GM23338 (cell line): ENCODE results near the gene SMIM14. TPM values are rescaled to one million over a fixed set of nuclear protein-coding genes. Genes with fewer than 3 reads are reported as not detected.

Experiments
- ATAC-seq: fragments of 200-7000 bp; cut with Tn5 transposase; 3 replicates; pipeline ENCODE4 v1.9.1; 2020
- DNase-seq: peaks from one replicate; pipeline ENCODE4 v3.0.0-alpha.2; 2015; ENCODE audit warnings: low spot score
- H2AFZ ChIP-seq: fragments of 200-600 bp; sonication (generic); 2 replicates; pipeline ENCODE4 v1.8.0; 2016; ENCODE audit warnings: antibody characterized with exemption, mild to moderate bottlenecking, moderate library complexity
- H3F3A ChIP-seq: fragments of 200-600 bp; sonication (generic); replicated peaks from 2 replicates; pipeline ENCODE4 v1.8.0; 2017; ENCODE audit warnings: antibody characterized with exemption, mixed run types, low read depth
- H3K27ac ChIP-seq: fragments of 200-600 bp; sonication (generic); 2 replicates; pipeline ENCODE4 v1.6.1; 2016; ENCODE audit warnings: low read depth
- H3K27me3 ChIP-seq: fragments of 200-600 bp; sonication (generic); 2 replicates; pipeline ENCODE4 v1.8.0; 2016; ENCODE audit warnings: mild to moderate bottlenecking, mixed run types, moderate library complexity; ENCODE audit not compliant: insufficient read depth
- H3K36me3 ChIP-seq: fragments of 200-600 bp; sonication (generic); 2 replicates; pipeline ENCODE4 v1.8.0; 2016; ENCODE audit warnings: mild to moderate bottlenecking; ENCODE audit not compliant: insufficient read depth
- H3K4me1 ChIP-seq: fragments of 200-600 bp; sonication (generic); 2 replicates; pipeline ENCODE4 v1.8.0; 2016; ENCODE audit warnings: mild to moderate bottlenecking, moderate library complexity; ENCODE audit not compliant: insufficient read depth
- H3K4me2 ChIP-seq: fragments of 200-600 bp; sonication (generic); 2 replicates; pipeline ENCODE4 v1.7.1; 2017; ENCODE audit warnings: mixed run types
- H3K4me3 ChIP-seq: fragments of 200-600 bp; sonication (generic); 2 replicates; pipeline ENCODE4 v1.6.1; 2016; ENCODE audit warnings: mixed run types
- H3K79me2 ChIP-seq: fragments of 200-600 bp; sonication (generic); replicated peaks from 2 replicates; pipeline ENCODE4 v1.8.0; 2017; ENCODE audit warnings: mild to moderate bottlenecking; ENCODE audit not compliant: insufficient read depth
- H3K9me2 ChIP-seq: fragments of 200-600 bp; sonication (generic); 2 replicates; pipeline ENCODE4 v1.8.0; 2017; ENCODE audit not compliant: insufficient read depth
- H4K20me1 ChIP-seq: fragments of 200-600 bp; sonication (generic); replicated peaks from 2 replicates; pipeline ENCODE4 v1.8.0; 2017; ENCODE audit warnings: mild to moderate bottlenecking; ENCODE audit not compliant: insufficient read depth
- H3K27ac Mint-ChIP-seq: 2 replicates; pipeline ENCODE4 v1.8.0; 2020; ENCODE audit warnings: inconsistent platforms, mild to moderate bottlenecking, moderate library complexity, mixed read lengths
- H3K27me3 Mint-ChIP-seq: 3 replicates; pipeline ENCODE4 v1.8.0; 2022; ENCODE audit warnings: low read depth, mild to moderate bottlenecking, moderate library complexity, mixed read lengths, inconsistent platforms; ENCODE audit not compliant: insufficient read depth, poor library complexity
- H3K36me3 Mint-ChIP-seq: 3 replicates; pipeline ENCODE4 v1.8.0; 2021; ENCODE audit warnings: low read depth, mild to moderate bottlenecking, inconsistent platforms, moderate library complexity, mixed read lengths
- H3K4me1 Mint-ChIP-seq: 3 replicates; pipeline ENCODE4 v1.8.0; 2020; ENCODE audit warnings: mild to moderate bottlenecking, inconsistent platforms, mixed read lengths
- H3K4me3 Mint-ChIP-seq: 3 replicates; pipeline ENCODE4 v1.8.0; 2021; ENCODE audit warnings: moderate library complexity, mild to moderate bottlenecking, inconsistent platforms, mixed read lengths
- H3K9me3 Mint-ChIP-seq: 3 replicates; pipeline ENCODE4 v1.8.0; 2020; ENCODE audit warnings: moderate library complexity, mild to moderate bottlenecking, inconsistent platforms, mixed read lengths
- CREB1 ChIP-seq: fragments of 250-450 bp; sonication (Bioruptor Pico); IDR thresholded peaks from 2 replicates; pipeline ENCODE4 v1.5.0; 2020; ENCODE audit warnings: low read depth, mild to moderate bottlenecking, moderate library complexity
- EZH2 ChIP-seq: fragments of 200-600 bp; sonication (generic); IDR thresholded peaks from one replicate; pipeline ENCODE4 v1.8.0; 2017; ENCODE audit warnings: antibody characterized with exemption, mild to moderate bottlenecking, low read depth; ENCODE audit not compliant: unreplicated experiment
- JUNB ChIP-seq: IDR thresholded peaks from one replicate; pipeline ENCODE4 v1.6.1; 2016; ENCODE audit warnings: antibody characterized with exemption; ENCODE audit not compliant: unreplicated experiment
- NANOG ChIP-seq: IDR thresholded peaks from 2 replicates; pipeline ENCODE4 v1.6.1; 2016; ENCODE audit warnings: antibody characterized with exemption, borderline replicate concordance
- POLR2AphosphoS5 ChIP-seq: IDR thresholded peaks from 2 replicates; pipeline ENCODE4 v1.6.1; 2016; ENCODE audit warnings: antibody characterized with exemption, low read depth
- polyA plus RNA-seq: library from polyadenylated mRNA; unstranded; fragments of >200 nt; fragmentation: Nextera tagmentation; extraction: Ambion mirVana; gene quantifications from 2 replicates; pipeline ENCODE4 v1.2.1, GENCODE V29; 2016
- total RNA-seq: library from RNA; depleted of rRNA; stranded (reverse); fragments of >200 nt; shearing (Covaris generic); gene quantifications from 2 replicates; pipeline ENCODE4 v1.2.3, GENCODE V29; 2014
- TF ChIP-seq, protein P1 (sequence below), 2 experiments: fragments of 200-600 bp in 1 of 2; sonication (generic) in 1 of 2; conservative IDR thresholded peaks; 2 replicates each; pipeline versions ENCODE4 v1.5.1 to v1.6.1; 2016 to 2017; ENCODE audit warnings: antibody characterized with exemption in 2 of 2, low read depth in 2 of 2, mild to moderate bottlenecking in 2 of 2, moderate library complexity in 1 of 2
- TF ChIP-seq, protein P2 (sequence below): fragments of 250-450 bp; sonication (Bioruptor Pico); IDR thresholded peaks from 2 replicates; pipeline ENCODE4 v1.5.0; 2020; ENCODE audit warnings: mild to moderate bottlenecking, moderate library complexity

Gene SMIM14
- total and polyA plus RNA-seq, 2 experiments from 2014 or later: 29.0 to 52.6 TPM

DNA sequence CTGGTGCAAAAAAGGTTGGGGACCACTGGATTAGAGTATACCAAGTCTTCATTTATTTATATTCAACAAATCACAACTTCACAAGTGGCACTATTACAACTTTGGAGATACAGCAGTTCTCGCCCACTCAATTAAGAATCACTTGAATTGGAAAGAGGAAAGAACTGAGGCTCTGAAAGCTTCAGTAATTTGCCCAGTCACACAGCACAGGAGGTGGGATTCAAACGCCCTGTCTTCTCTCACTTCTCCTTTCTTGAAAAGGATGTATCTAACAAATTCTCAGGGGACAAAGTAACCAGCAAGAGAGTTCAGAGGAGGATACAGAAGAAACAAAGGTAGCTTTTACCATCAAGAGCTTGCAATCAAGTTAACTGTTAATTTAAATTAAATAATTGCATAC lies 12.4 kb downstream of the SMIM14 start:
- H3K9me3 Mint-ChIP-seq: no peaks in the 10 kb centered on the region
- no peaks in the 10 kb centered on the region for H3K9me2 ChIP-seq
- peaks cover 4% of the 10 kb centered on the region for H3K27me3 Mint-ChIP-seq
- H3K4me2 ChIP-seq: peak overlapping the region; percentile 24; the same call in 1 of the 2 replicates
- H3K36me3 Mint-ChIP-seq: peaks cover 4% of the 10 kb centered on the region
- H2AFZ ChIP-seq: no peak overlapping the region
- no peak overlapping the region for H3K4me3 ChIP-seq
- peaks cover 6% of the 10 kb centered on the region; the same call in 1 of the 2 replicates for H3F3A ChIP-seq
- H3K27me3 ChIP-seq: no peaks in the 10 kb centered on the region
- peaks cover 35% of the 10 kb centered on the region for H3K79me2 ChIP-seq
- H3K27ac Mint-ChIP-seq: 0 out of 2 replicates have a peak overlapping the region, but pooled peaks have one; percentile 29
- 0 out of 2 replicates have a peak overlapping the region, but pooled peaks have one; percentile 15 for H3K27ac ChIP-seq
- no peaks in the 10 kb centered on the region for H4K20me1 ChIP-seq
- no peaks in the 10 kb centered on the region for H3K36me3 ChIP-seq
- H3K4me3 Mint-ChIP-seq: no peak overlapping the region
- H3K4me1 Mint-ChIP-seq: peaks cover 14% of the 10 kb centered on the region
- H3K4me1 ChIP-seq: peaks cover 9% of the 10 kb centered on the region
- DNase-seq: no peak
- no peak for ATAC-seq
- no peak for TF ChIP-seq POLR2AphosphoS5
- TF ChIP-seq EZH2: no peak
- TF ChIP-seq JUNB: no peak
- no peak for TF ChIP-seq CREB1
- TF ChIP-seq, protein P1, sequence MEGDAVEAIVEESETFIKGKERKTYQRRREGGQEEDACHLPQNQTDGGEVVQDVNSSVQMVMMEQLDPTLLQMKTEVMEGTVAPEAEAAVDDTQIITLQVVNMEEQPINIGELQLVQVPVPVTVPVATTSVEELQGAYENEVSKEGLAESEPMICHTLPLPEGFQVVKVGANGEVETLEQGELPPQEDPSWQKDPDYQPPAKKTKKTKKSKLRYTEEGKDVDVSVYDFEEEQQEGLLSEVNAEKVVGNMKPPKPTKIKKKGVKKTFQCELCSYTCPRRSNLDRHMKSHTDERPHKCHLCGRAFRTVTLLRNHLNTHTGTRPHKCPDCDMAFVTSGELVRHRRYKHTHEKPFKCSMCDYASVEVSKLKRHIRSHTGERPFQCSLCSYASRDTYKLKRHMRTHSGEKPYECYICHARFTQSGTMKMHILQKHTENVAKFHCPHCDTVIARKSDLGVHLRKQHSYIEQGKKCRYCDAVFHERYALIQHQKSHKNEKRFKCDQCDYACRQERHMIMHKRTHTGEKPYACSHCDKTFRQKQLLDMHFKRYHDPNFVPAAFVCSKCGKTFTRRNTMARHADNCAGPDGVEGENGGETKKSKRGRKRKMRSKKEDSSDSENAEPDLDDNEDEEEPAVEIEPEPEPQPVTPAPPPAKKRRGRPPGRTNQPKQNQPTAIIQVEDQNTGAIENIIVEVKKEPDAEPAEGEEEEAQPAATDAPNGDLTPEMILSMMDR (conservative IDR thresholded peaks at IDR 0.05; ENCODE audit: low read depth in 2 of 2): no peak
- no peak for TF ChIP-seq NANOG

GRCh38 chr4:39621582-39621981 lies 17.1 kb downstream of the SMIM14 start:
- Histone ChIP-seq H3K27me3 (no peaks in the 10 kb centered on the region), H3K36me3 (no peaks in the 10 kb centered on the region), H3K9me2 (no peaks in the 10 kb centered on the region), H3K4me2 (no peak overlapping the region), H4K20me1 (no peaks in the 10 kb centered on the region), H3K79me2 (peaks cover 32% of the 10 kb centered on the region), H3K27ac (no peak overlapping the region; the same call in 1 of the 2 replicates), H3K4me3 (no peak overlapping the region), H2AFZ (no peak overlapping the region), H3K4me1 (peaks cover 19% of the 10 kb centered on the region), H3F3A (peaks cover 6% of the 10 kb centered on the region)
- no peak overlapping the region for H3K4me3 Mint-ChIP-seq
- peak; percentile 65 for ATAC-seq
- H3K27ac Mint-ChIP-seq: 0 out of 2 replicates have a peak overlapping the region, but pooled peaks have one; percentile 59
- peak; percentile 34 for DNase-seq
- H3K27me3 Mint-ChIP-seq: peaks cover 1% of the 10 kb centered on the region
- H3K9me3 Mint-ChIP-seq: no peaks in the 10 kb centered on the region
- peaks cover 4% of the 10 kb centered on the region; the same call in 2 of the 3 replicates for H3K36me3 Mint-ChIP-seq
- peaks cover 31% of the 10 kb centered on the region for H3K4me1 Mint-ChIP-seq
- TF ChIP-seq EZH2 (no peak), JUNB (no peak)
- TF ChIP-seq, protein P2, sequence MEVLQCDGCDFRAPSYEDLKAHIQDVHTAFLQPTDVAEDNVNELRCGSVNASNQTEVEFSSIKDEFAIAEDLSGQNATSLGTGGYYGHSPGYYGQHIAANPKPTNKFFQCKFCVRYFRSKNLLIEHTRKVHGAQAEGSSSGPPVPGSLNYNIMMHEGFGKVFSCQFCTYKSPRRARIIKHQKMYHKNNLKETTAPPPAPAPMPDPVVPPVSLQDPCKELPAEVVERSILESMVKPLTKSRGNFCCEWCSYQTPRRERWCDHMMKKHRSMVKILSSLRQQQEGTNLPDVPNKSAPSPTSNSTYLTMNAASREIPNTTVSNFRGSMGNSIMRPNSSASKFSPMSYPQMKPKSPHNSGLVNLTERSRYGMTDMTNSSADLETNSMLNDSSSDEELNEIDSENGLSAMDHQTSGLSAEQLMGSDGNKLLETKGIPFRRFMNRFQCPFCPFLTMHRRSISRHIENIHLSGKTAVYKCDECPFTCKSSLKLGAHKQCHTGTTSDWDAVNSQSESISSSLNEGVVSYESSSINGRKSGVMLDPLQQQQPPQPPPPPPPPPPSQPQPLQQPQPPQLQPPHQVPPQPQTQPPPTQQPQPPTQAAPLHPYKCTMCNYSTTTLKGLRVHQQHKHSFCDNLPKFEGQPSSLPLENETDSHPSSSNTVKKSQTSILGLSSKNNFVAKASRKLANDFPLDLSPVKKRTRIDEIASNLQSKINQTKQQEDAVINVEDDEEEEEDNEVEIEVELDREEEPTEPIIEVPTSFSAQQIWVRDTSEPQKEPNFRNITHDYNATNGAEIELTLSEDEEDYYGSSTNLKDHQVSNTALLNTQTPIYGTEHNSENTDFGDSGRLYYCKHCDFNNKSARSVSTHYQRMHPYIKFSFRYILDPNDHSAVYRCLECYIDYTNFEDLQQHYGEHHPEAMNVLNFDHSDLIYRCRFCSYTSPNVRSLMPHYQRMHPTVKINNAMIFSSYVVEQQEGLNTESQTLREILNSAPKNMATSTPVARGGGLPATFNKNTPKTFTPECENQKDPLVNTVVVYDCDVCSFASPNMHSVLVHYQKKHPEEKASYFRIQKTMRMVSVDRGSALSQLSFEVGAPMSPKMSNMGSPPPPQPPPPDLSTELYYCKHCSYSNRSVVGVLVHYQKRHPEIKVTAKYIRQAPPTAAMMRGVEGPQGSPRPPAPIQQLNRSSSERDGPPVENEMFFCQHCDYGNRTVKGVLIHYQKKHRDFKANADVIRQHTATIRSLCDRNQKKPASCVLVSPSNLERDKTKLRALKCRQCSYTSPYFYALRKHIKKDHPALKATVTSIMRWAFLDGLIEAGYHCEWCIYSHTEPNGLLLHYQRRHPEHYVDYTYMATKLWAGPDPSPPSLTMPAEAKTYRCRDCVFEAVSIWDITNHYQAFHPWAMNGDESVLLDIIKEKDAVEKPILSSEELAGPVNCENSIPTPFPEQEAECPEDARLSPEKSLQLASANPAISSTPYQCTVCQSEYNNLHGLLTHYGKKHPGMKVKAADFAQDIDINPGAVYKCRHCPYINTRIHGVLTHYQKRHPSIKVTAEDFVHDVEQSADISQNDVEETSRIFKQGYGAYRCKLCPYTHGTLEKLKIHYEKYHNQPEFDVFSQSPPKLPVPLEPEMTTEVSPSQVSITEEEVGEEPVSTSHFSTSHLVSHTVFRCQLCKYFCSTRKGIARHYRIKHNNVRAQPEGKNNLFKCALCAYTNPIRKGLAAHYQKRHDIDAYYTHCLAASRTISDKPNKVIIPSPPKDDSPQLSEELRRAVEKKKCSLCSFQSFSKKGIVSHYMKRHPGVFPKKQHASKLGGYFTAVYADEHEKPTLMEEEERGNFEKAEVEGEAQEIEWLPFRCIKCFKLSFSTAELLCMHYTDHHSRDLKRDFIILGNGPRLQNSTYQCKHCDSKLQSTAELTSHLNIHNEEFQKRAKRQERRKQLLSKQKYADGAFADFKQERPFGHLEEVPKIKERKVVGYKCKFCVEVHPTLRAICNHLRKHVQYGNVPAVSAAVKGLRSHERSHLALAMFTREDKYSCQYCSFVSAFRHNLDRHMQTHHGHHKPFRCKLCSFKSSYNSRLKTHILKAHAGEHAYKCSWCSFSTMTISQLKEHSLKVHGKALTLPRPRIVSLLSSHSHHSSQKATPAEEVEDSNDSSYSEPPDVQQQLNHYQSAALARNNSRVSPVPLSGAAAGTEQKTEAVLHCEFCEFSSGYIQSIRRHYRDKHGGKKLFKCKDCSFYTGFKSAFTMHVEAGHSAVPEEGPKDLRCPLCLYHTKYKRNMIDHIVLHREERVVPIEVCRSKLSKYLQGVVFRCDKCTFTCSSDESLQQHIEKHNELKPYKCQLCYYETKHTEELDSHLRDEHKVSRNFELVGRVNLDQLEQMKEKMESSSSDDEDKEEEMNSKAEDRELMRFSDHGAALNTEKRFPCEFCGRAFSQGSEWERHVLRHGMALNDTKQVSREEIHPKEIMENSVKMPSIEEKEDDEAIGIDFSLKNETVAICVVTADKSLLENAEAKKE (CRISPR knock-in tag): no peak
- TF ChIP-seq, protein P1 (conservative IDR thresholded peaks at IDR 0.05; ENCODE audit: low read depth in 2 of 2): no peak
